D341Med (cell line): Measurements from ENCODE around the gene NTSR2.

ENCODE experiments used
- DNase-seq: peaks from one replicate; pipeline ENCODE4 v3.0.0; 2012; ENCODE audit warnings: low spot score

The NTSR2 gene

GRCh38 chr2:11657646-11658045, 12.3 kb downstream of the NTSR2 start:
- DNase-seq: no peak

GRCh38 chr2:11657195-11657594, 12.8 kb downstream of the NTSR2 start:
- DNase-seq: no peak

DNA sequence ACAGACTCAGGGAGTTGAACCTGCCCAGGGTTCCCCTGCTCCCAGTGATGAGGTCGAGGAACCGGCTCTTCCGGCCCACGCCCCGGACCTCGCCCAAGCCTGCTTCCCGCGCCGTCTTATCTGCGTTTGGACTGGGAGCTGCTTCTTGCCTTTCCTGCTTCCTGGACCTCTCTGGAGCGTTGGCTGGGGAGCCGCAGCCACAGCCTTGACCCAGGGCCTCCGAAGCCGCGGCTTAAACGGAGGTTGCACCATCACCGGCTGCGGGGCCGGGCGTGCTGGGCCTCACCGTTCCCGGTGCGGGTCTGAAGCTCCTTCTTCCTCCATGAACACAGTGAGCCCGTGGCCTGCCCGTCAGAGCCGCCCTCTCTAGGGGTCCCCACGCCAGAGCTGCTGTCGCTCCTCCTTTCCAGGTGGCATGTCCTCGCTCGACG, 13.3 kb downstream of the NTSR2 start:
- DNase-seq: no peak

DNA sequence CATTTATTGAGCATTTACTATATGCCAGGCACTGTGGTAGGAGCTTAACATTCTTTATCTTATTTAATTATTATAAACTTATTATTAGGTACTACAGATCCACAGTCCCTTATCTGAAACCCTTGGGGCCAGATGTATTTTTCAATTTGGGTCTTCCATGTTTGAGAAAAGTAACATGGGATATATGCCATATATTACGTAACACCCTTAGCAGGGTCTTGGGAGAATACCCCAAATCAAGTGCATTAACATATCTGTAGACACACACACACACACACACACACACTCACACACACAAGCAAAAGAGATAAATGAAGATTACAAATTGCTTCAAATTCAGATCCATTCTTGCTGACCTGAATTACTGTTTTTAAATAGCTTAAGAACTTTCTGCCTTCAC, 13.7 kb downstream of the NTSR2 start:
- DNase-seq: no peak

- DNase-seq: no peak
Measured at GRCh38 chr2:11655495-11655894, 14.5 kb downstream of the NTSR2 start.

- no peak for DNase-seq
Measured at GRCh38 chr2:11652553-11652952, 17.4 kb downstream of the NTSR2 start.

DNA sequence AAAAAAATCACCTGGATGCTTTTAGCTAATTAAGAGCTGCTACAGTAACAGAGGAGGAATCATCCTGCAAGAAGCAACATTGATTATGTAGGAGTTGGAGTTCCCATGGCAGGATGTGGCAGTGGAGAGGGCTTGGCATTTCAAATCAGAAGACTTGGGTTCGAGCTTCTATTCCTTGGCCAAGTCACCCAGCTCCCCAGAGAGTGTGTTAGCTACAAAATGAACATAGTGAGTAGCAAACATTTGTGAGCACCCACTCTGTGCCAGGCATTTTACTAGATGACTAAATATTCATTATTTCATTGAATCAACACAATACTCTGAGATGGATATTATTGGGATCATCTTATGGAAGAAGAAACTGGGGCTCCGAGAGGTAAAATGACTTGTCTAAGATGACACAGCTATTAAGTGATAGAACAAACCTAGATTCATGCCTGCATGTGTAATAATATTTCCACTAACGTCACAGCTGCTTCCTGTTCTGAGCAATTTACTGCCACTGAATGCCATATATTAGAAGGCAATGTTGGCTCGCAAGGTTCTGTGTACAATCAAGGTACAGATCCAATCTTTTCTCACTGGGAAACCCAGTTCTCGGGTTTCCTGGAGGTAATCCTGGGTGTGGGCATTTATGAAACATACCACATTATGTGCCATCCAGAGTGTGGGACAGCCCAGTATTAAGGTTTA, 18.0 kb downstream of the NTSR2 start:
- no peak for DNase-seq

- no peak for DNase-seq
Measured at GRCh38 chr2:11649093-11649492, 20.9 kb downstream of the NTSR2 start.

- no peak for DNase-seq
Measured at GRCh38 chr2:11647834-11648600, 22.0 kb downstream of the NTSR2 start.

DNA sequence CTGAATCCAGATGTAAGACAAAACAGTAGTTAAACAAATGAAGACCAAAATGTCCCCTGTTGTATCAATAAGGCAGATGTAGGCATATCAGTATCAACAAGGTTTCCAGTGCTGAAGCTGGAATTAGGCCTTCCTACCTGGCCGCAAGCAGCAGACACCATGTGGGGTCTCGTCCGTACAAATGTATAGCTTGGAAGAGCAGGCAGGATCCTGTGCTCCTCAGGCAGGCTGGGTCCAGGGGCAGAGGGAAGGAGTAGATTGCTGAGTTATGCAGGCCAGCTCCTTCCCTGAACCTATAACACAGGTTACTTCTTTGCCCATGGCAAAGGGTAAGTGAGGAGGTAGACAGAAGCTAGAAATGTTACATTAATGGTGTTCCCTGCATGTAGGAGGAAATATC, 23.5 kb downstream of the NTSR2 start:
- no peak for DNase-seq

DNA sequence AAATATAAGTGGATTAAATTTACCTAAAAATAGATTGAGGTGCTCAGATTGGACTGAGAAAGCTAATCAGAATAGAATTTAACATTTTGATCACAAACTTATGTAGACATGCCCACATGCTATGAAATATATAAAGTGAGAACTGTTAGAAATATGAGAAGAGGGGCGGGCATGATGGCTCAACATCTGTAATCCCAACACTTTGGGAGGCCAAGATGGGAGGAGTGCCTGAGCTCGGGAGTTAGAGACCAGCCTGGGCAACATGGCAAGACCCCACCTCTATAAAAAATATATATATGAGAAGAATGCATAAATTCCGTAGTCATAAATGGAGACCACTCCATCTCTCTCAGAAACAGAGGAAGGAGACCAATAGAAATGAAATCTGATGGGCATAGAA, 25.7 kb downstream of the NTSR2 start:
- no peak for DNase-seq

- DNase-seq: no peak
Measured at GRCh38 chr2:11642972-11643371, 27.0 kb downstream of the NTSR2 start.

GRCh38 chr2:11640132-11640531, 29.9 kb downstream of the NTSR2 start:
- DNase-seq: no peak

DNA sequence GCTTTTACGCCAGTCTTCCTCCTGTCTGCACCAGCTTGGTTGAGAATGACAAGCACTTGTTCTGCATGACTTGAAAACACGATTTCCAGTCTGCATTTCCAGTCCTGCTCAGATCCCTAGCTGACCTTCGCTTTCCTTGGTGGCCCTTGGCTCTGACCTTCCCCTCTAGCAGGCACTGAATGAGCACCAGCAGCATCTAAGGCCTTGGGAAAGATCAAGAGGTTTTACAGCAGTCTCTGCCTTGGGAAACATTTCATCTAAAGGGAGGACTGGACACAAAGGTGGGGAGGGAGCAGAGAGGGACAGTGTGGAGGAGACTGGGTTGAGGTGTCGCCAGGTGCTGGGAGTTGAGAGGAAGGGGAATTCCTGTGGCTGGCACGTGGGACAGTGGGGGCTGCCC, 30.5 kb downstream of the NTSR2 start:
- DNase-seq: no peak

GRCh38 chr2:11637546-11637945, 32.4 kb downstream of the NTSR2 start:
- no peak for DNase-seq

- DNase-seq: no peak
Measured at GRCh38 chr2:11636593-11637295, 33.3 kb downstream of the NTSR2 start.

GRCh38 chr2:11635141-11635540, 34.9 kb downstream of the NTSR2 start:
- DNase-seq: no peak

DNA sequence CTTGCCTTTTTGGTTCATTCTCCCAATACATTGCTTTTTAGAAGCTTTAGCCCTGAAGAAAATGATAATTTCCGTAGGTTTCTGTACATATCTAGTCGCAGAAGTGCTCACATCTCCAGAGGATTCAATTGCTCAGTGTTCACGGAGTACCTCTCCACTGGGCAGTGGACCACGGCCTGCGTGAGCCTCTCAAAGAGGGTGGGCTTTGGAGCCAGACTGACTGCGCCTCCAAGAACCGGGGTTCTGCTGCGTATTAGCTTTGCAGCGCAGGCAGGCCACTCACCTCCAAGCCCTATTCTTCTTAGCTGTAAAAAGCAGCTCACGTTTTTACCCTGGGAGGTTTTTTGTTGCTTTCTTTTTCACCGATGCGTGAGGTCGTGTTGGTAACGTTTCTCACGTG, 35.4 kb downstream of the NTSR2 start:
- no peak for DNase-seq

- no peak for DNase-seq
Measured at GRCh38 chr2:11633923-11634478, 36.0 kb downstream of the NTSR2 start.

DNA sequence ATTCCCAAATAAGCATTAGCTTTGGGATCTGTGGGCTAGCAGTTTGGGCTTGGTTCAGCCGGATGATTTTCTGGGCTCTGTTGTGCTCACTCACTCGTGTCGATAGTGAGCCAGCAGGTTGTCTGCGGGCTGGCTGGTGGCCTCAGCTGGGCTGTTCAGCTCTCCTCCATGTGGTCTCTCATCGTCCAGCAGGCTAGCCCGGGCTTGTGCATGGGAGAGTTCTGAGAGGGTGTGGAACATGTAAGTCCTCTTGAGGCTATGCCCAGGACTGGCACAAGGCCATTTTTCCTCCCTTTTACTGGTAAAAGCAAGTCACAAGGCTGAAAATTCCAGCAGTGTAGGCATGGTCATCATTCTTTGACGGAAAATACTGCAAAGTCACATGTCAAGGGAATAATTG, 38.5 kb downstream of the NTSR2 start:
- no peak for DNase-seq

- DNase-seq: no peak
Measured at GRCh38 chr2:11630855-11631254, 39.1 kb downstream of the NTSR2 start.

GRCh38 chr2:11629851-11630250, 40.1 kb downstream of the NTSR2 start:
- no peak for DNase-seq

DNA sequence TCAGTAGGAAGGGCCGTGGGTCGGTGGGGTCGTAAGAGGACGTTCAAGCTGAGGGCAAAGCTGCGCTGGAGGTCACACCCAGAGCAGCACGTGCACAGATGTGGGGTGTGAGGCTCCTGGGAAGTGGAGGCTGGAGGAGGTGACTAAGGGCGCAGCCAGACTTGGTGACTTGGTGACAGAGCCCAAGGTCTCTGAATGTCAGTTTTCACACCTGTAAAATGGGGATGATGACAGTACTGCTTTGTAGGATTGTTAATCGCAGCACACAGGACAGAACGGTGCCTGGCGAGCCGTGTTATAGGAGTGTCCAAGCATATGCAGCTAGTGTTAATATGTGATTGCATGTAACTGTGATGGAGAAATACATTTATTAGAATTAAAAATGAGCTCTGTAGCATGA, 40.8 kb downstream of the NTSR2 start:
- no peak for DNase-seq
